ENCODE measurements around the gene GTF2H1. TPM values are rescaled to one million over a fixed set of nuclear protein-coding genes. Genes with fewer than 3 reads are reported as not detected.
A peak's percentile ranks its signal among the peaks of the same experiment; 100 is the strongest.

Gene GTF2H1
- polyA plus RNA-seq, 1 of the 3 experiments (the other 2 are of a cell fraction) = 31.2 TPM

GRCh38 chr11:18367431-18367830, 45.1 kb downstream of the GTF2H1 start:
- Histone ChIP-seq H3K9me2 (no peaks in the 10 kb centered on the region), H3K27me3 (ENCODE audit: insufficient read depth) (no peaks in the 10 kb centered on the region), H3K79me2 (ENCODE audit: insufficient read depth) (no peaks in the 10 kb centered on the region), H3K4me1 (ENCODE audit: control insufficient read depth in 1 of 2, insufficient read depth in 2 of 2, low read depth in 1 of 2, low read length in 1 of 2) (peaks cover 5 to 7% of the 10 kb centered on the region in 2 experiments; a peak in 3 of 4 replicates), H3K9me3 (no peaks in the 10 kb centered on the region), H3F3A (replicated peaks; ENCODE audit: insufficient read depth) (peaks cover 15% of the 10 kb centered on the region), H4K20me1 (ENCODE audit: insufficient read depth) (no peaks in the 10 kb centered on the region), H3K9ac (no peak overlapping the region), H3K27ac (ENCODE audit: low read depth in 2 of 2, low read length in 1 of 2) (peak overlapping the region in 1 of 2 experiments; percentile 15; a peak in 2 of 4 replicates), H3K4me2 (no peak overlapping the region), H3K36me3 (replicated peaks in 1 of 2; ENCODE audit: control insufficient read depth in 1 of 2, insufficient read depth in 2 of 2, low read length in 1 of 2) (peaks cover 35 to 51% of the 10 kb centered on the region in 2 experiments), H2AFZ (ENCODE audit: low read depth) (no peak overlapping the region), H3K4me3 (ENCODE audit: low read depth in 2 of 2, low read length in 1 of 2) (no peak overlapping the region)
- POLR2A ChIA-PET = no interaction called here
- 100% methylated on average over 3 of the region's 3 CpGs for WGBS (ENCODE audit: low lambda C conversion rate)
- TF ChIP-seq ELF1 (IDR thresholded peaks at IDR 0.05) = no peak
- TF ChIP-seq, protein P1, sequence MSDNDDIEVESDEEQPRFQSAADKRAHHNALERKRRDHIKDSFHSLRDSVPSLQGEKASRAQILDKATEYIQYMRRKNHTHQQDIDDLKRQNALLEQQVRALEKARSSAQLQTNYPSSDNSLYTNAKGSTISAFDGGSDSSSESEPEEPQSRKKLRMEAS (IDR thresholded peaks at IDR 0.05; ENCODE audit: low read depth) = no peak
- TF ChIP-seq EP300 (IDR thresholded peaks at IDR 0.05; ENCODE audit: borderline replicate concordance in 1 of 2, low read depth in 1 of 2, low read length in 1 of 2) = no peak
- TF ChIP-seq RCOR1 (IDR thresholded peaks at IDR 0.05; ENCODE audit: low read length) = no peak
- TF ChIP-seq POLR2AphosphoS5 (IDR thresholded peaks at IDR 0.05; ENCODE audit: low read depth, low read length) = no peak
- TF ChIP-seq NRF1 (IDR thresholded peaks at IDR 0.05; ENCODE audit: low read depth, low read length) = no peak
- no peak for TF ChIP-seq RAD21 (IDR thresholded peaks at IDR 0.05; ENCODE audit: low read length)
- TF ChIP-seq RXRA (IDR thresholded peaks at IDR 0.05; ENCODE audit: borderline replicate concordance, low read depth) = no peak
- TF ChIP-seq TCF12 (IDR thresholded peaks at IDR 0.05) = no peak
- TF ChIP-seq, protein P2, sequence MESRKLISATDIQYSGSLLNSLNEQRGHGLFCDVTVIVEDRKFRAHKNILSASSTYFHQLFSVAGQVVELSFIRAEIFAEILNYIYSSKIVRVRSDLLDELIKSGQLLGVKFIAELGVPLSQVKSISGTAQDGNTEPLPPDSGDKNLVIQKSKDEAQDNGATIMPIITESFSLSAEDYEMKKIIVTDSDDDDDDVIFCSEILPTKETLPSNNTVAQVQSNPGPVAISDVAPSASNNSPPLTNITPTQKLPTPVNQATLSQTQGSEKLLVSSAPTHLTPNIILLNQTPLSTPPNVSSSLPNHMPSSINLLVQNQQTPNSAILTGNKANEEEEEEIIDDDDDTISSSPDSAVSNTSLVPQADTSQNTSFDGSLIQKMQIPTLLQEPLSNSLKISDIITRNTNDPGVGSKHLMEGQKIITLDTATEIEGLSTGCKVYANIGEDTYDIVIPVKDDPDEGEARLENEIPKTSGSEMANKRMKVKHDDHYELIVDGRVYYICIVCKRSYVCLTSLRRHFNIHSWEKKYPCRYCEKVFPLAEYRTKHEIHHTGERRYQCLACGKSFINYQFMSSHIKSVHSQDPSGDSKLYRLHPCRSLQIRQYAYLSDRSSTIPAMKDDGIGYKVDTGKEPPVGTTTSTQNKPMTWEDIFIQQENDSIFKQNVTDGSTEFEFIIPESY (IDR thresholded peaks at IDR 0.05; ENCODE audit: borderline replicate concordance, low read depth) = no peak
- TF ChIP-seq FOXJ3 (CRISPR knock-in tag; IDR thresholded peaks at IDR 0.05) = no peak
- no peak for TF ChIP-seq MXI1 (IDR thresholded peaks at IDR 0.05; ENCODE audit: low read depth, low read length)
- DNase-seq = no peak
- CTCF ChIA-PET = no interaction called here

DNA sequence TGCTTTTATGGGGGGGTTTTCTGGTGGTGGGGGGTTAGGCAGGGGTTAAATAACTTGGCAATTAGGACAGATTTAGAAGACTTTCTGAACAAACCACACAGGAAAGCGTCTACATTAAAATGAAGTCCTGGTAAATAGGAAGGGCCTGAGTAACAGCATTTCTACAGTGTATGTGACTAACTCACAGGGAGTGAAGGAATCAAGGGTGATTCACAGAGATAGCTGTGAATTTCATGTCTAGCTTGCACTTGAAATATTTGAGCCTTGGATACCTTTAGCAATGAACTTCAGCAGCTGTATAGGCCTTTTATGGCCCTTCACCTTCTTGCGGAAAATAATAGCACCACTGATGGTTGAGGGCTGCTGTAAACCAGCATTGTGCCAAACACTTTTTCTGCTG, 45.9 kb downstream of the GTF2H1 start:
- Histone ChIP-seq H3K4me3 (ENCODE audit: low read depth in 2 of 2, low read length in 1 of 2) (no peak overlapping the region), H3K4me2 (no peak overlapping the region), H3K4me1 (ENCODE audit: control insufficient read depth in 1 of 2, insufficient read depth in 2 of 2, low read depth in 1 of 2, low read length in 1 of 2) (peaks cover 5 to 7% of the 10 kb centered on the region in 2 experiments; a peak in 3 of 4 replicates), H3K9ac (peak overlapping the region; percentile 6; the same call in 1 of the 2 replicates), H3K9me3 (no peaks in the 10 kb centered on the region), H3K79me2 (ENCODE audit: insufficient read depth) (no peaks in the 10 kb centered on the region), H4K20me1 (ENCODE audit: insufficient read depth) (no peaks in the 10 kb centered on the region), H2AFZ (ENCODE audit: low read depth) (no peak overlapping the region; the same call in 1 of the 2 replicates), H3K27ac (ENCODE audit: low read depth in 2 of 2, low read length in 1 of 2) (peak overlapping the region in 1 of 2 experiments; percentile 66; a peak in 2 of 4 replicates), H3K9me2 (no peaks in the 10 kb centered on the region), H3K27me3 (ENCODE audit: insufficient read depth) (no peaks in the 10 kb centered on the region), H3F3A (replicated peaks; ENCODE audit: insufficient read depth) (peaks cover 15% of the 10 kb centered on the region), H3K36me3 (replicated peaks in 1 of 2; ENCODE audit: control insufficient read depth in 1 of 2, insufficient read depth in 2 of 2, low read length in 1 of 2) (peaks cover 30 to 44% of the 10 kb centered on the region in 2 experiments)
- CTCF ChIA-PET = no interaction called here
- WGBS (ENCODE audit: low lambda C conversion rate) = 67% methylated on average over 2 of the region's 2 CpGs
- POLR2A ChIA-PET = no interaction called here
- DNase-seq = no peak
- TF ChIP-seq FOXM1 (IDR thresholded peaks at IDR 0.05; ENCODE audit: low read depth) = no peak
- TF ChIP-seq ELF1 (IDR thresholded peaks at IDR 0.05) = no peak
- TF ChIP-seq FOSL2 (IDR thresholded peaks at IDR 0.05; ENCODE audit: borderline replicate concordance, low read depth) = peak; percentile 44; the same call in 1 of the 2 replicates

All from SK-N-SH (cell line).